Progenitor cell of endocrine pancreas (in vitro differentiated cells): ENCODE data around the gene ITPKC. TPM values are rescaled to one million over a fixed set of nuclear protein-coding genes. Genes with fewer than 3 reads are reported as not detected.

Source experiments
- DNase-seq: peaks from one replicate; pipeline ENCODE4 v3.0.0; 2021; ENCODE audit warnings: low spot score; ENCODE audit not compliant: unreplicated experiment
- H3K27ac Mint-ChIP-seq: 2 replicates; pipeline ENCODE4 v1.8.0; 2021; ENCODE audit warnings: mild to moderate bottlenecking, moderate library complexity, mixed read lengths
- H3K27me3 Mint-ChIP-seq: 2 replicates; pipeline ENCODE4 v1.8.0; 2021; ENCODE audit warnings: mixed read lengths
- H3K36me3 Mint-ChIP-seq: 2 replicates; pipeline ENCODE4 v1.8.0; 2022; ENCODE audit warnings: mixed read lengths; ENCODE audit not compliant: insufficient read depth
- H3K4me1 Mint-ChIP-seq: 2 replicates; pipeline ENCODE4 v1.8.0; 2021; ENCODE audit warnings: low read depth, mixed read lengths
- H3K4me3 Mint-ChIP-seq: 2 replicates; pipeline ENCODE4 v1.8.0; 2021; ENCODE audit warnings: low read depth, mild to moderate bottlenecking, moderate library complexity, mixed read lengths
- H3K9me3 Mint-ChIP-seq: 2 replicates; pipeline ENCODE4 v1.8.0; 2021; ENCODE audit warnings: low read depth, mixed read lengths
- total RNA-seq: library from RNA; stranded (reverse); gene quantifications from 2 replicates; pipeline ENCODE4 v1.2.1, GENCODE V29; 2021
- TF ChIP-seq, protein P1 (sequence below): fragments of 200-600 bp; sonication (generic); IDR thresholded peaks from one replicate; pipeline ENCODE4 v1.5.0; 2021; ENCODE audit warnings: antibody characterized with exemption, mild to moderate bottlenecking; ENCODE audit not compliant: unreplicated experiment

The ITPKC gene
- total RNA-seq, 1 donor from 2014 or later, result 20.1 TPM

DNA sequence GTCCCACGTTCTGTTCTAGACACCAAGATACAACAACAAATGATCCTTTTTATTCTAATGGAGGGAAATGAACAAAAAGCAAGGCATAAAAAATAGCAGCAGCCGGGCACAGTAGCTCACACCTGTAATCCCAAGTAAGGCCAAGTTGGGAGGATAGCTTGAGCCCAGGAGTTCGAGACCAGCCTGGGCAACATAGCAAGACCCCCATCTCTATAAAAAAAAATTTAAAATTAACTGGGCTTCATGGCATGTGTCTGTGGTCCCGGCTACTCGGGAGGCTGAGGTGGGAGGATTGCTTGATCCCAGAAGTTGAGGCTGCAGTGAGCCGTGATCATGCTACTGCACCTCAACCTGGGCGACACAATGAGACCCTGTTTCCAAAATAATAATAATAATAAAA, 59.5 kb downstream of the ITPKC start:
- Mint-ChIP-seq H3K4me3 (no peak overlapping the region), H3K36me3 (peaks cover 4% of the 10 kb centered on the region), H3K9me3 (no peaks in the 10 kb centered on the region), H3K4me1 (peaks cover 10% of the 10 kb centered on the region), H3K27ac (no peak overlapping the region), H3K27me3 (no peaks in the 10 kb centered on the region)
- TF ChIP-seq, protein P1, sequence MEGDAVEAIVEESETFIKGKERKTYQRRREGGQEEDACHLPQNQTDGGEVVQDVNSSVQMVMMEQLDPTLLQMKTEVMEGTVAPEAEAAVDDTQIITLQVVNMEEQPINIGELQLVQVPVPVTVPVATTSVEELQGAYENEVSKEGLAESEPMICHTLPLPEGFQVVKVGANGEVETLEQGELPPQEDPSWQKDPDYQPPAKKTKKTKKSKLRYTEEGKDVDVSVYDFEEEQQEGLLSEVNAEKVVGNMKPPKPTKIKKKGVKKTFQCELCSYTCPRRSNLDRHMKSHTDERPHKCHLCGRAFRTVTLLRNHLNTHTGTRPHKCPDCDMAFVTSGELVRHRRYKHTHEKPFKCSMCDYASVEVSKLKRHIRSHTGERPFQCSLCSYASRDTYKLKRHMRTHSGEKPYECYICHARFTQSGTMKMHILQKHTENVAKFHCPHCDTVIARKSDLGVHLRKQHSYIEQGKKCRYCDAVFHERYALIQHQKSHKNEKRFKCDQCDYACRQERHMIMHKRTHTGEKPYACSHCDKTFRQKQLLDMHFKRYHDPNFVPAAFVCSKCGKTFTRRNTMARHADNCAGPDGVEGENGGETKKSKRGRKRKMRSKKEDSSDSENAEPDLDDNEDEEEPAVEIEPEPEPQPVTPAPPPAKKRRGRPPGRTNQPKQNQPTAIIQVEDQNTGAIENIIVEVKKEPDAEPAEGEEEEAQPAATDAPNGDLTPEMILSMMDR, result no peak
- no peak for DNase-seq

DNA sequence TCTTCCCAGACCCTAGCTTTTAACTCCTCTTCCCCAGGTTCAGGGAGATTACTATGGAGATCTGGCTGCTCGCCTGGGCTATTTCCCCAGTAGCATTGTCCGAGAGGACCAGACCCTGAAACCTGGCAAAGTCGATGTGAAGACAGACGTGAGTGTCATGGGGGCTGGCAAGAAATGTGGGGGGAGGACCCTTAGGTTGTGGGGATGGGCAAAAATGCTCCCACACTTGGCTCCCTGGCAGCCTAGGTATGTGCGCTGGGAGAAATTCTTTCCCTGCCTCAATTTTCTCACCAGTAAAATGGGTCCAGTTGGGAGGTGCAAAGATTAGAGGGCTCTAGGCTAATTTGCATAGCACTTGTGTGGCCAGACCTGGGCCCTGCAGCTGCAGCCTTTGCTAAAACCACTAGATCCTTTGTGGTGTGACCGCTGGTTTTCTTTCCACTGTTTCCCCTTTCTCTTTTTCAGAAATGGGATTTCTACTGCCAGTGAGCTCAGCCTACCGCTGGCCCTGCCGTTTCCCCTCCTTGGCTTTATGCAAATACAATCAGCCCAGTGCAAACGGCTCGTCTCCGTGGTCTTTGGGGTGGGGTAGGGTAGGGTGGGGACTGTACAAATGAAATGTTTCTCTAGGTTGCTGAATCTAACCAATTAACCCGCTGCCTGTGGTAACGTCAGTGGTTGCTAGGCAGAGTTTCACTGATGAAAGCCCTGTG, 60.2 kb downstream of the ITPKC start:
- Mint-ChIP-seq H3K27ac (peak overlapping the region; percentile 100), H3K4me1 (peaks cover 10% of the 10 kb centered on the region), H3K36me3 (peaks cover 5% of the 10 kb centered on the region), H3K4me3 (peak overlapping the region; percentile 82), H3K9me3 (no peaks in the 10 kb centered on the region), H3K27me3 (no peaks in the 10 kb centered on the region)
- DNase-seq, result peak; percentile 79
- TF ChIP-seq, protein P1, result no peak

DNA sequence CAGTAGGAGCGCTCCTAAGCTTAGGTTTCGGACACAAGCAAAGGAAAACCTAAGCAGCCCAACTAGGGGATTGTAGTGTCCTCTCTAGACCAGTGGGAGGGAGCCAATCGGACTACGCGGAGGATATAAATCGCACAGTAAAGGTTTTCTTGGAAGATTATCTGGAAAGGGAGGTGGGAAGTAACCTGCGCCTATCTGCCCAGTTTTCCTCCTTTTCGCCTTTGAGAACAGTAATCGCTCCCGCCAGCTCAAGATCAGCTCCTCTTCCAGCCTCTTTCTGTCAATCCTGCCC, 60.7 kb downstream of the ITPKC start:
- Mint-ChIP-seq H3K4me3 (peak overlapping the region; percentile 82), H3K36me3 (peaks cover 7% of the 10 kb centered on the region), H3K9me3 (no peaks in the 10 kb centered on the region), H3K27me3 (no peaks in the 10 kb centered on the region), H3K4me1 (peaks cover 10% of the 10 kb centered on the region), H3K27ac (peak overlapping the region; percentile 100)
- DNase-seq, result no peak
- TF ChIP-seq, protein P1, result no peak

DNA sequence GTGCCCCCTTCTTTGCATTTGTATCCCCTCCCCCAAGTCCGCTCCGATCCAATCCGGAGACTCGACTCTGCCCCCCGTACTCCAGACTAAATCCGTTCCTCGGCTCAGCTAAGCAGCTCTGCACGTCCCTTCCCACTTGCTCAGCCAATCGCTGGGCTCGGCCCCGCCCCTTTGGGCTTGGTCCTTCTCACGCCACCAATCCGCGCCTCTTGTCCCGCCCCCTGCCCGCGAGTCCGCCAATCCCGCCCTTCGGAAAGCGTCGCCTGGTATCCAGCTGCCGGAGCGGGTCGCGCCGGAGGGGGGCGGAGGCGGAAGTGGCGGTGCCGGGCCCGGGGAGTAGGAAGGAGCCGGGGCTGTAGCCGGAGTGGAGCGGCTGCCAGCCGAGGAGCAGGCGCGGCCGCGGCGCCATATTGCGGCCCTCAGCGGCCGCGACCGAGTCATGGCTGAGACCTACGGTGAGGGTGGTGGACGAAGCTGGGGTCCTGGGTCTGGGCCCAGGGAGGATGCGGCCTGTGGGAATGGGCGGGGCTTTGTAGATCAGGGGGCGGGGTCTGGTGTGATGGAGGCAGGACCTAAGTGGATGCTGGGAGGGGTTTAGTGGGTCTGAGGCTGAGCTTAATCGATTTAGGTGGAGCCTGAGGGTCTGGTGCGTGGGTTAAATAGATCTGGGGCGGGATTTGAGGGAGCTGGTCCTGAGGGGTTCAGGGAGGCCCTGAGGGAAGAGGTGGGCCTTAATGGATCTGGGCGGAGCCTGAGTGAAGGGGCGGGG, 61.2 kb downstream of the ITPKC start, which contains the start of gene RAB4B:
RAB4B (plus strand) TSS at position 311 of the 769 bp plus-strand sequence; CDS start at position 440, 129 bp downstream.
- peaks cover 10% of the 10 kb centered on the region for H3K4me1 Mint-ChIP-seq
- peak; percentile 100 for DNase-seq
- H3K27ac Mint-ChIP-seq, result peak within 1 kb of the TSS; percentile 100
- TF ChIP-seq, protein P1, result no peak
- peak within 1 kb of the TSS; percentile 82 for H3K4me3 Mint-ChIP-seq
- no peaks in the 10 kb centered on the region for H3K27me3 Mint-ChIP-seq
- no peaks in the 10 kb centered on the region for H3K9me3 Mint-ChIP-seq
- peaks cover 7% of the 10 kb centered on the region for H3K36me3 Mint-ChIP-seq

DNA sequence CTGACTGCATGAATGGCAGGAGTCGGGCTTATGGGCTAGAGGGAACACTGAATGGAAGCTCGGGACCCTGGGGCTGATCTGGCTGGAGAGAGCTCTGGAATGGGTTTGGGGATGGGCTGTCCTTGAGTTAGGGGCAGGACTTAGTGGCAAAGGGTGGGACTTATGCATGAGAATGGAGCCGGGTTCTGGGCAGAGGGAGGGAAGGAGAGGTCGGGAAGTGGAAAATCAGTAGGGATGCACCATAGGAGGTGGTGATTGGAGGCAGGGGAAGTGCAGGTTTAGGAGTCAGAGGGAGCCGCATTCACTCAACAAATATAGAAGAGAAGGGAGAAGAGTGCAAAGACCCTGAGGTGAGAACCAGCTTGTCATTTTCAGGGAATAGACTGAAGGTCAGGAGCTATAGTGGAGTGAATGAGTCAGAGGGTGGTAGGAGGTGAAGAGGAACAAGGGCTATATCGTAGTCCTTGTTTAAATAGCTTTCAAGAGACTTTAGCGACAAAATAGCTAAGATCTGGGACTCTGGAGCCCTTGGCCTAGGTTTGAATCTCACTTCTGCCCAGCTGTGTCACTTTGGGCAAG, 61.9 kb downstream of the ITPKC start:
- TF ChIP-seq, protein P1, result no peak
- no peak for DNase-seq
- no peaks in the 10 kb centered on the region for H3K9me3 Mint-ChIP-seq
- peaks cover 10% of the 10 kb centered on the region for H3K4me1 Mint-ChIP-seq
- peak overlapping the region; percentile 82 for H3K4me3 Mint-ChIP-seq
- peak overlapping the region; percentile 100 for H3K27ac Mint-ChIP-seq
- peaks cover 7% of the 10 kb centered on the region for H3K36me3 Mint-ChIP-seq
- H3K27me3 Mint-ChIP-seq, result no peaks in the 10 kb centered on the region
